SK-N-MC (cell line): ENCODE results near the gene MRPL2.

Experiments used
- EZH2 ChIP-seq: fragments of 200-600 bp; sonication (generic); IDR thresholded peaks from one replicate; pipeline ENCODE4 v1.6.1; 2017; ENCODE audit warnings: antibody characterized with exemption
- FOXP2 ChIP-seq: optimal IDR thresholded peaks from 2 replicates; pipeline ENCODE3; 2011; ENCODE audit warnings: mild to moderate bottlenecking, moderate library complexity; ENCODE audit not compliant: insufficient read depth; ENCODE audit errors: extremely low read length, control extremely low read depth
- POLR2AphosphoS5 ChIP-seq: IDR thresholded peaks from 2 replicates; pipeline ENCODE4 v1.6.1; 2012; ENCODE audit warnings: mild to moderate bottlenecking, low read depth, low read length, borderline replicate concordance

DNA sequence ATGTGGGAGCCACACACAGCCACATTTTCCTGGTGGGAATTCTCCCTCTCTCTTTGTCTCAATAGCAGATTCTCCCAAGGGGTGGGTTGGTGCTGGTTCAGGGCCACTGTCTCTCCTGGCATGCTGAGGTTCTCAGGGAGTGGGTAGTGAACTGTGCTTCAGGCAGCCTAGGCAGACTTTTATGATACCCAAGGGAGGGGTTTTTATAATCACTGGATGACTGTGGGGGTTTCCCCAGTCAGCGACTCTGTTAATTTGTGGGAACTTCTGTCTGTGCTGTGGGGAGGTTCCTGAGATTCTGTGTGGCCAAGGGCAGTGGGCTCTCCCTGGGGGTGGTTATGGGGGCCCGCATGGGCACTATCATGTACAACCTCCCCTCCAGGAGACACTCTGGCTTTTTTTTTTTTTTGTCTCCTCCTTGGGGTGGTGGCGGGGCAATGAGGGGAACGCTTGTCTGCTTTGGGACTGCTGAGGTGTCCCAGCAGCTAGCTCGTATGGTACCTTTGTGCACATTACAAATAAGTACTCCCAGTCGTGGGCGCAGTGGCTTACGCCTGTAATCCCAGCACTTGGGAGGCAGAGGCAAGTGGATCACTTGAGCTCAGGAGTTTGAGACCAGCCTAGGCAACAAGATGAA lies 26.9 kb upstream of the MRPL2 start:
- TF ChIP-seq POLR2AphosphoS5: no peak
- TF ChIP-seq EZH2: no peak
- no peak for TF ChIP-seq FOXP2
